DMS 273 (cell line): ENCODE results near the gene OR4A47.
"Not testable (repeated sequence)": the region's sequence is repeated elsewhere in the genome, so short reads cannot be mapped to it uniquely, and the experiment has no call there.

Source experiments
- DNase-seq: peaks from one replicate; lab custom pipeline; 2025; ENCODE audit not compliant: unreplicated experiment; lab: John Stamatoyannopoulos, UW

Gene OR4A47

GRCh38 chr11:48488493-48488892 is at the start of gene OR4A47:
OR4A47 (plus strand) TSS chr11:48488793; CDS start chr11:48488793, 0 bp downstream.
- DNase-seq: not testable (repeated sequence)

- not testable (repeated sequence) for DNase-seq
Measured at GRCh38 chr11:48455909-48456308, 32.7 kb upstream of the OR4A47 start.

GRCh38 chr11:48473966-48474365 is 14.6 kb upstream of the OR4A47 start:
- DNase-seq: not testable (repeated sequence)

GRCh38 chr11:48474703-48475102 is 13.9 kb upstream of the OR4A47 start:
- DNase-seq: not testable (repeated sequence)

GRCh38 chr11:48506169-48506568 is 17.6 kb downstream of the OR4A47 start:
- DNase-seq: not testable (repeated sequence)

- no peak for DNase-seq
Measured at GRCh38 chr11:48538991-48539390, 50.4 kb downstream of the OR4A47 start.
